Measurements from ENCODE around the gene NRP2. TPM values are rescaled to one million over a fixed set of nuclear protein-coding genes. Genes with fewer than 3 reads are reported as not detected.

Gene NRP2
- total RNA-seq, 4 donors from 2014 or later, result 35.9 to 156 (median 114) TPM

DNA sequence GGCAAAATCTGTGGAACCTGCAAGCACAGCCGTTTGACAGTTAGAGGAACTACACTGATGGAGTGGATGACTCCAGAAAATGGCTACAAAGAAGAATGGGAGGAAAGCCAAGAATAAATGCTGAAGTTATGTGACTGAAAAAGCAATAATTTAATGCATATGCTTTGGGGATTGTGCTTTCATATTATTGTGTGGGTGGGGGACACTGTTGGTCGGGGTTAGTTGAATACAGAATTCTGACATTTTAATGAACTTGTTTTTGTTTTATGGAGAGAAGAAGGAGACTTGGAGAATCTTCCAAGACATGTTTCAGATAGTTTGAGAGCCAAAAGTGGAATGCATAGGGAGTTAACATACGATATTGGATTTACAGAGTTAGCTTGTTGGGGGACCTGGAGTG lies 68.5 kb downstream of the NRP2 start:
- Histone ChIP-seq H3K9me3 (no peaks in the 10 kb centered on the region), H3K4me3 (no peak overlapping the region), H3K36me3 (no peaks in the 10 kb centered on the region), H3K4me1 (peaks cover 0 to 8% of the 10 kb centered on the region in 2 donors), H3K27me3 (no peaks in the 10 kb centered on the region), H3K27ac (peak overlapping the region in 1 of 2 donors; percentile 89)
- TF ChIP-seq, protein P1, sequence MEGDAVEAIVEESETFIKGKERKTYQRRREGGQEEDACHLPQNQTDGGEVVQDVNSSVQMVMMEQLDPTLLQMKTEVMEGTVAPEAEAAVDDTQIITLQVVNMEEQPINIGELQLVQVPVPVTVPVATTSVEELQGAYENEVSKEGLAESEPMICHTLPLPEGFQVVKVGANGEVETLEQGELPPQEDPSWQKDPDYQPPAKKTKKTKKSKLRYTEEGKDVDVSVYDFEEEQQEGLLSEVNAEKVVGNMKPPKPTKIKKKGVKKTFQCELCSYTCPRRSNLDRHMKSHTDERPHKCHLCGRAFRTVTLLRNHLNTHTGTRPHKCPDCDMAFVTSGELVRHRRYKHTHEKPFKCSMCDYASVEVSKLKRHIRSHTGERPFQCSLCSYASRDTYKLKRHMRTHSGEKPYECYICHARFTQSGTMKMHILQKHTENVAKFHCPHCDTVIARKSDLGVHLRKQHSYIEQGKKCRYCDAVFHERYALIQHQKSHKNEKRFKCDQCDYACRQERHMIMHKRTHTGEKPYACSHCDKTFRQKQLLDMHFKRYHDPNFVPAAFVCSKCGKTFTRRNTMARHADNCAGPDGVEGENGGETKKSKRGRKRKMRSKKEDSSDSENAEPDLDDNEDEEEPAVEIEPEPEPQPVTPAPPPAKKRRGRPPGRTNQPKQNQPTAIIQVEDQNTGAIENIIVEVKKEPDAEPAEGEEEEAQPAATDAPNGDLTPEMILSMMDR (IDR thresholded peaks at IDR 0.05), result no peak
- no peak for TF ChIP-seq POLR2A (IDR thresholded peaks at IDR 0.05)
- intact Hi-C loops (cut with DNase I; ENCODE audit: low total_unique reads), result loop anchor here (10.0 kb wide), 1 partner anchor 66 kb away; the partner anchor contains the start of gene NRP2
- DNase-seq, result no peak

DNA sequence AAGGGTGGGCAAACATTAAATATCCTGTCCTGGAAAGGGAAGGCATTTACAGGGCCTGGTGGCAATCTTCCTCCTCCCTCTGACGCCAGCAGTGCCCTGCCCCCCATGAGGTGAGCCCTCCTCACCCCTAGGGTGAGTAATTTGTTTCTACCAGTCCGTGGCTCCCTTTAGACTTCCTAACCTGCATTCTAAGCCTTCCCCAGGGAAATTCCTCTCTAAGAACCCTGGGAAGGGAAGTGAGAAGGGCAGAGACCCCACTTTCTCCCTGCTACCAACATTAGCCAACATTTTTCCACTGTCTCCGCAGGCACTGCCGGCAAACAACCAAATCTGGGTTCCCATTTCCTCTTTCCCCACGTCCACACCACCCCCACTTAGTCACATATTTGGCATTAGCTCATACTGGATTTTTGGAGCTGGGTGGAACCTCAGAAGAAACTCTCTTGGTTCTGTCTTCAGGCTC lies 69.3 kb downstream of the NRP2 start:
- no peaks in the 10 kb centered on the region for H3K36me3 ChIP-seq
- TF ChIP-seq, protein P1 (IDR thresholded peaks at IDR 0.05), result no peak
- TF ChIP-seq POLR2A (IDR thresholded peaks at IDR 0.05), result no peak
- no peaks in the 10 kb centered on the region for H3K9me3 ChIP-seq
- H3K4me3 ChIP-seq, result no peak overlapping the region
- intact Hi-C loops (cut with DNase I; ENCODE audit: low total_unique reads), result loop anchor here (10.0 kb wide), 1 partner anchor 67 kb away; the partner anchor contains the start of gene NRP2
- peaks cover 0 to 8% of the 10 kb centered on the region in 2 donors for H3K4me1 ChIP-seq
- peak overlapping the region; percentile 65 to 89 for H3K27ac ChIP-seq
- no peak for DNase-seq
- H3K27me3 ChIP-seq, result no peaks in the 10 kb centered on the region

DNA sequence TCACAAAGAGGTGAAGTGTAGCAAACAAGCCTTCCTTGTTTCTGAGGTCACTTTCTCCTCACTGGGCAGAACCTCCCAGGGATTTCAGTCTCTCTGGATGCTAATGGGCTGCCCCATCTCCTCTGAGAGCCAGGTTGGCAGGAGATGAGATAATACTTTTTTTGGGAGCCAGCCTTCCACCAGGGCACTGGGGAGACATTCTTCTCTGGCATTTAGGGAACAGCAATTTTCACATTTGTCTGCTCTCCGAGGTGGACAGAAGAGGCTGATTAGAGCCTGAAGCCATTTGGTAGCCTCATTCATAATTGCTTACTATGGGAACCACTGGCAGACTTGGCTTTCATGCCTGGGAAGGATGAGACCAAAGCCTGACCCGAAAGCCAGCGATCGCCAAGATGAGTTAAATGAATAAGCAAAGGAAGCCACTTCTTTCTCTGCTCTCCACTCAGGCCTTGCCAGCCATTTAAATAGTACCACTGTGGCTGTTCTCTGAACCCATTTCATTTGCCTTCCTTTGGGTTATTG lies 70.1 kb downstream of the NRP2 start:
- Histone ChIP-seq H3K36me3 (no peaks in the 10 kb centered on the region), H3K27ac (peak overlapping the region; percentile 65 to 89), H3K9me3 (no peaks in the 10 kb centered on the region), H3K27me3 (no peaks in the 10 kb centered on the region), H3K4me3 (no peak overlapping the region), H3K4me1 (peaks cover under 1 to 11% of the 10 kb centered on the region in 2 donors)
- TF ChIP-seq, protein P1 (IDR thresholded peaks at IDR 0.05), result no peak
- no peak for TF ChIP-seq POLR2A (IDR thresholded peaks at IDR 0.05)
- DNase-seq, result no peak
- intact Hi-C loops (cut with DNase I; ENCODE audit: low total_unique reads), result loop anchor here (10.0 kb wide), 1 partner anchor 68 kb away; the partner anchor contains the start of gene NRP2

DNA sequence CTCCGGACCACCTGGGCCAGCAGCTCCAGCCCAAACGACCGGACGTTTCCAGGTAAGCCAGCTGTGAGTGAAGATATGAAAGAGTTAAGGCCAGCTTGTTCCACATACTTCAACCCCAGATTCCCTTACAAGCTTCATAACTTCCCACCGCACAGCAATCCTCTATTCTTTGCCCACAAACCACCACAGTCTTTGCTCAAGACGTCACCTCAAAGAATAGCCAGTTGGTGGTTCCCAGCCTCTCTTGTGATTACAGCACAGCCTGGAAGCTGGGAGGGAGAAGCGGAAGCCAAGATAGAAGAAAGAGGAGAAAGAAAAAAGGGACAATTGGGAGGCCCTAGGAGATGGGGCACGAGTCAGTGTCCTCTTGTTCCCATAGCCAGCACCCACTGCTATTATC lies 70.6 kb downstream of the NRP2 start:
- TF ChIP-seq, protein P1 (IDR thresholded peaks at IDR 0.05), result no peak
- TF ChIP-seq POLR2A (IDR thresholded peaks at IDR 0.05), result no peak
- H3K9me3 ChIP-seq, result no peaks in the 10 kb centered on the region
- H3K36me3 ChIP-seq, result no peaks in the 10 kb centered on the region
- H3K4me3 ChIP-seq, result no peak overlapping the region
- H3K4me1 ChIP-seq, result peaks cover 5 to 16% of the 10 kb centered on the region in 2 donors
- intact Hi-C loops (cut with DNase I; ENCODE audit: low total_unique reads), result loop anchor here (10.0 kb wide), 1 partner anchor 68 kb away; the partner anchor contains the start of gene NRP2
- no peaks in the 10 kb centered on the region for H3K27me3 ChIP-seq
- DNase-seq, result no peak
- peak overlapping the region in 1 of 2 donors; percentile 89 for H3K27ac ChIP-seq

DNA sequence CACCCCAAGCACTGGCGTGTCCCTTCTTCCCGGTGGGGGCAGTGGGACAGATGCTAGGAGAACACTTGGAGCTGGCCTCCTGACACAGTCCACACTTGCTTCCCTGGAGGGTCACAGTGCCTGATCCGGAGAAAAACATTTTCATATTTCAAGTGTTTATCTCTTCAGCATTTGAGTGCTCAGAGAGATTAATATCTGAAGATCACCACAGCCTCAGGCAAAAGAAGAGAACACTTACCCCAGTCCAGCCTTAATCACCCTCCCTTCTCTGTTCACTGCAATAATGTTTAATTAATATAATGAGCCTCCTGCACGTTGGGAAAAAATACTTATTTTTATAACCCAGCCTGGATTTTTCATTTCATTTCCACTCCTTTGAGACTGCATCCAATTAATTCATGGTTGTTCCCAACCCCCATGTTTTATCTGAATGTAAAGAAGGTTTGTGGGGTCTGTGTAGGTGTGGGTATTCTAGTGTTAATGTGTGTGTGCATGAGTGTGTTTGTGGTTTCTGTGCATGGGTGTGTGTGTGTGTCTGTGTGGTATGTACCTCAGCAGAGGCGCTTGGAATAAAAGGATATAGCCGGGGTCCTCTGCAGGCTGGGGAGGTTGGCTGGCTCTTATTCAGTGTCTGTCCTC lies 72.1 kb downstream of the NRP2 start:
- TF ChIP-seq, protein P1 (IDR thresholded peaks at IDR 0.05), result no peak
- TF ChIP-seq POLR2A (IDR thresholded peaks at IDR 0.05), result no peak
- H3K36me3 ChIP-seq, result no peaks in the 10 kb centered on the region
- no peak for DNase-seq
- no peak overlapping the region for H3K4me3 ChIP-seq
- intact Hi-C loops (cut with DNase I; ENCODE audit: low total_unique reads), result loop anchor here (10.0 kb wide), 1 partner anchor 70 kb away; the partner anchor contains the start of gene NRP2
- peak overlapping the region; percentile 74 to 89 for H3K27ac ChIP-seq
- H3K27me3 ChIP-seq, result no peaks in the 10 kb centered on the region
- H3K9me3 ChIP-seq, result no peaks in the 10 kb centered on the region
- H3K4me1 ChIP-seq, result peaks cover 5 to 16% of the 10 kb centered on the region in 2 donors
